K562 (cell line): ENCODE data around the gene BCL2L13. TPM values are rescaled to one million over a fixed set of nuclear protein-coding genes. Genes with fewer than 3 reads are reported as not detected.

ENCODE experiments used
- CHD4 ChIP-seq: fragments of 200-600 bp; sonication (generic); IDR thresholded peaks from 3 replicates; pipeline ENCODE4 v1.6.1; 2012; ENCODE audit warnings: low read depth, mild to moderate bottlenecking, mixed read lengths, low read length, inconsistent platforms; ENCODE audit not compliant: insufficient read depth, insufficient replicate concordance, poor library complexity, severe bottlenecking
- CTCFL ChIP-seq: IDR thresholded peaks from 2 replicates; pipeline ENCODE4 v1.6.1; 2011; ENCODE audit warnings: borderline replicate concordance, low read depth, mild to moderate bottlenecking, moderate library complexity, low read length; ENCODE audit not compliant: insufficient read depth, poor library complexity, severe bottlenecking
- FOS ChIP-seq: IDR thresholded peaks from 3 replicates; pipeline ENCODE4 v1.6.1; 2011; ENCODE audit not compliant: insufficient read length; ENCODE audit errors: extremely low read depth
- IRF2 ChIP-seq: sonication (generic); formaldehyde crosslinking; IDR thresholded peaks from 2 replicates; pipeline ENCODE4 v1.8.1; 2022; ENCODE audit warnings: mild to moderate bottlenecking, missing genetic modification reagents
- JUNB ChIP-seq: fragments of 450-650 bp; formaldehyde crosslinking; conservative IDR thresholded peaks from 2 replicates; pipeline ENCODE4 v1.4.0; 2020; ENCODE audit warnings: mild to moderate bottlenecking
- KAT7 ChIP-seq: sonication (generic); formaldehyde crosslinking; IDR thresholded peaks from 2 replicates; pipeline ENCODE4 v1.8.0; 2022; ENCODE audit warnings: missing genetic modification reagents, mild to moderate bottlenecking, borderline replicate concordance
- MAZ ChIP-seq, 2 experiments: fragments of 450-650 bp in 1 of 2; sonication (generic) in 1 of 2; formaldehyde crosslinking; IDR thresholded peaks in 1 of 2; conservative IDR thresholded peaks in 1 of 2; 2 replicates each; pipeline versions ENCODE4 v1.4.0 to v1.5.0; 2020; ENCODE audit warnings: mild to moderate bottlenecking in 1 of 2, missing genetic modification reagents in 1 of 2
- MEF2D ChIP-seq: conservative IDR thresholded peaks from 2 replicates; pipeline ENCODE4 v1.6.1; 2016; ENCODE audit warnings: low read depth, missing genetic modification characterization, missing compliant biosample characterization
- NCOA4 ChIP-seq: fragments of 450-650 bp; IDR thresholded peaks from 2 replicates; pipeline ENCODE4 v1.6.1; 2018; ENCODE audit warnings: mild to moderate bottlenecking; ENCODE audit not compliant: partially characterized antibody
- NONO ChIP-seq, 2 experiments: fragments of 200-400 bp in 1 of 2; fragments of 450-650 bp in 1 of 2; formaldehyde crosslinking in 1 of 2; IDR thresholded peaks; 2 replicates each; pipeline ENCODE4 v1.6.1; 2017; ENCODE audit warnings: low read depth in 2 of 2, mild to moderate bottlenecking in 2 of 2, moderate library complexity in 2 of 2, low read length in 1 of 2
- NR2C1 ChIP-seq, 2 experiments: fragments of 450-650 bp; IDR thresholded peaks; 2 replicates each; pipeline ENCODE4 v1.6.1; 2017; ENCODE audit warnings: mild to moderate bottlenecking in 2 of 2, antibody characterized with exemption in 1 of 2, inconsistent platforms in 1 of 2, missing compliant biosample characterization in 1 of 2, missing genetic modification characterization in 1 of 2
- POLR3G ChIP-seq: IDR thresholded peaks from 2 replicates; pipeline ENCODE4 v1.6.1; 2011; ENCODE audit not compliant: insufficient read length, insufficient replicate concordance; ENCODE audit errors: extremely low read depth
- RBFOX2 ChIP-seq: fragments of 200-400 bp; formaldehyde crosslinking; IDR thresholded peaks from 2 replicates; pipeline ENCODE4 v1.6.1; 2017; ENCODE audit warnings: low read depth, mild to moderate bottlenecking, low read length, moderate library complexity
- RHOXF2B ChIP-seq: fragments of 250-450 bp; sonication (Bioruptor Pico); conservative IDR thresholded peaks from 2 replicates; pipeline ENCODE4 v1.5.1; 2021
- SIX5 ChIP-seq, 2 experiments: IDR thresholded peaks; 2 replicates each; pipeline ENCODE4 v1.6.1; 2011; ENCODE audit warnings: low read length in 2 of 2, borderline replicate concordance in 1 of 2, low read depth in 1 of 2, mild to moderate bottlenecking in 1 of 2, moderate library complexity in 1 of 2; ENCODE audit not compliant: insufficient read depth in 1 of 2
- SNAPC5 ChIP-seq: fragments of 250-450 bp; sonication (Bioruptor Pico); IDR thresholded peaks from 2 replicates; pipeline ENCODE4 v1.8.0; 2021; ENCODE audit warnings: moderate library complexity, mild to moderate bottlenecking, inconsistent platforms
- TAF1 ChIP-seq: IDR thresholded peaks from 2 replicates; pipeline ENCODE4 v1.6.1; 2011; ENCODE audit warnings: mild to moderate bottlenecking, low read length, moderate library complexity; ENCODE audit not compliant: insufficient read depth, control insufficient read depth, severe bottlenecking; ENCODE audit errors: extremely low read depth
- ZC3H4 ChIP-seq: sonication (generic); formaldehyde crosslinking; IDR thresholded peaks from 2 replicates; pipeline ENCODE4 v1.9.0; 2021; ENCODE audit warnings: missing genetic modification reagents, borderline replicate concordance
- ZEB2 ChIP-seq: fragments of 450-650 bp; IDR thresholded peaks from 2 replicates; pipeline ENCODE4 v1.6.1; 2016
- ZNF175 ChIP-seq: fragments of 200-800 bp; sonication (Bioruptor generic); IDR thresholded peaks from 2 replicates; pipeline ENCODE4 v1.6.1; 2016; ENCODE audit warnings: low read depth, mild to moderate bottlenecking, missing genetic modification characterization, missing compliant biosample characterization
- ZNF277 ChIP-seq: fragments of 250-450 bp; sonication (Bioruptor Pico); IDR thresholded peaks from 2 replicates; pipeline ENCODE4 v1.8.0; 2022; ENCODE audit warnings: inconsistent platforms, mild to moderate bottlenecking, moderate library complexity, borderline replicate concordance
- polyA plus RNA-seq, 8 experiments: library from polyadenylated mRNA; depleted of rRNA in 4 of 8; stranded (reverse) in 5 of 8; unstranded in 3 of 8; fragments of >200 nt; fragmentation: Nextera tagmentation in 2 of 8; fragmentation: Illumina TruSeq in 1 of 8; extraction: Ambion mirVana in 2 of 8; extraction: Trizol in 1 of 8; gene quantifications; 2 replicates each; pipeline versions ENCODE4 v1.2.1 to v1.2.3, GENCODE V29; 2011 to 2014; ENCODE audit warnings: inconsistent platforms in 1 of 8, missing spikeins in 1 of 8
- total RNA-seq, 7 experiments: library from RNA; depleted of rRNA in 6 of 7; stranded (reverse); fragments of >200 nt in 6 of 7; fragmentation: Illumina TruSeq in 2 of 7; extraction: Trizol in 2 of 7; gene quantifications; 2 replicates each; pipeline versions ENCODE4 v1.2.1 to v1.2.3, GENCODE V29; 2011 to 2021; ENCODE audit warnings: low replicate concordance in 1 of 7

BCL2L13 gene
- total and polyA plus RNA-seq, 9 of the 15 experiments (the other 6 are each of a cell fraction or from before 2014, with no cell fraction given) = 41.5 to 63.4 (median 56.5) TPM

GRCh38 chr22:17638432-17639246, at the start of gene BCL2L13 (continued):
- TF ChIP-seq CTCFL (peak; percentile 43), IRF2 (CRISPR knock-in tag) (no peak), ZC3H4 (CRISPR knock-in tag) (peak; percentile 82; the same call in 1 of the 2 replicates), ZNF277 (CRISPR knock-in tag) (no peak), NCOA4 (no peak), RBFOX2 (peak; percentile 100), TAF1 (peak; percentile 100), NONO (IDR thresholded peaks at IDR 0.05; ENCODE audit: low read depth in 2 of 2, low read length in 1 of 2) (peak in 1 of 2 experiments; percentile 6; a peak in 1 of 4 replicates), MEF2D (tag) (no peak), SIX5 (IDR thresholded peaks at IDR 0.05; ENCODE audit: borderline replicate concordance in 1 of 2, insufficient read depth in 1 of 2, low read depth in 1 of 2, low read length in 2 of 2) (no peak), RHOXF2B (CRISPR knock-in tag) (no peak; the same call in 1 of the 2 replicates), ZNF175 (CRISPR knock-in tag) (0 out of 2 replicates have a peak, but pooled peaks have one; percentile 36), NR2C1 (IDR thresholded peaks at IDR 0.05) (peak; percentile 93), NR2C1 (tag; IDR thresholded peaks at IDR 0.05) (peak; percentile 94), FOS (no peak), ZEB2 (no peak; the same call in 1 of the 2 replicates), CHD4 (no peak), POLR3G (no peak), JUNB (CRISPR knock-in tag) (0 out of 2 replicates have a peak, but pooled peaks have one; percentile 4), KAT7 (CRISPR knock-in tag) (no peak; the same call in 1 of the 2 replicates), MAZ (CRISPR knock-in tag; conservative IDR thresholded peaks at IDR 0.05 in 1 of 2, IDR thresholded peaks at IDR 0.05 in 1 of 2) (peak; percentile 78 to 81), SNAPC5 (CRISPR knock-in tag) (no peak)
